Psoas muscle (tissue), 8 donors: ENCODE results near the gene SFTPA1. TPM values are rescaled to one million over a fixed set of nuclear protein-coding genes. Genes with fewer than 3 reads are reported as not detected.
"Not testable (repeated sequence)": the region's sequence is repeated elsewhere in the genome, so short reads cannot be mapped to it uniquely, and the experiment has no call there.

ENCODE experiments used
- ATAC-seq, 4 donors: fragments of 200-7000 bp; cut with Tn5 transposase; one replicate each; pipeline ENCODE4 v1.9.1; 2020; ENCODE audit warnings: moderate library complexity in 3 of 4, mild to moderate bottlenecking in 2 of 4
- DNase-seq, 2 donors: peaks; one replicate each; pipeline ENCODE4 v3.0.0-alpha.2; 2020
- H3K27ac ChIP-seq: fragments of 200-600 bp; one replicate; pipeline ENCODE4 v1.8.0; 2022
- H3K27me3 ChIP-seq, 3 donors: fragments of 200-600 bp in 1 of 3; one replicate each; pipeline versions ENCODE4 v1.6.1 to v1.8.0; 2013 to 2022; ENCODE audit warnings: low read length in 2 of 3, mild to moderate bottlenecking in 2 of 3, moderate library complexity in 1 of 3; ENCODE audit not compliant: insufficient read depth in 3 of 3
- H3K36me3 ChIP-seq, 2 donors: fragments of 200-600 bp in 1 of 2; one replicate each; pipeline versions ENCODE4 v1.6.1 to v1.8.0; 2013 to 2022; ENCODE audit warnings: low read depth in 1 of 2, mild to moderate bottlenecking in 1 of 2, moderate library complexity in 1 of 2; ENCODE audit not compliant: insufficient read depth in 1 of 2
- H3K4me1 ChIP-seq: fragments of 200-600 bp; one replicate; pipeline ENCODE4 v1.8.0; 2022
- H3K4me3 ChIP-seq: fragments of 200-600 bp; one replicate; pipeline ENCODE4 v1.8.0; 2022; ENCODE audit warnings: mild to moderate bottlenecking
- H3K9me3 ChIP-seq: fragments of 200-600 bp; one replicate; pipeline ENCODE4 v1.8.0; 2022
- CTCF ChIP-seq: fragments of 200-600 bp; IDR thresholded peaks from one replicate; pipeline ENCODE4 v1.8.0; 2022; ENCODE audit warnings: antibody characterized with exemption
- WGBS, 3 donors: extraction: QIAGEN DNeasy Blood & Tissue Kit; methylation state at CpG; one replicate each; pipeline versions ENCODE4 v1.1.6 to v1.1.7; 2013; 5-methylcytosine and 5-hydroxymethylcytosine counted together
- intact Hi-C, 2 donors: fragments of 100-400 bp; cut with DNase I; formaldehyde crosslinking; loops; one replicate each; pipeline versions ENCODE4 v1.11.0 to v1.14.2; 2022
- polyA plus RNA-seq, 3 donors: library from polyadenylated mRNA; stranded (reverse); fragments of 200-250 nt; gene quantifications; one replicate each; pipeline ENCODE4 v1.2.3, GENCODE V29; 2013
- total RNA-seq, 4 donors: library from RNA; stranded (reverse); fragmentation: NEBNext Ultra II Directional in 2 of 4; extraction: Animal tissue kit (Norgen Biotek cat#: 25700) in 2 of 4; gene quantifications; one replicate each; pipeline versions ENCODE4 v1.2.1 to v1.2.4, GENCODE V29; 2021 to 2023
- donor health status: healthy with polysubstance abuse.
- donor health status: DM: no; HTN: no; CAD: no; lungs with moderate emphysema.
- donor health status: Bipolar disorder and iron deficiency.
- donor health status: healthy.
- donor health status: DM: yes; HTN: yes; CAD: no.
- donor health status: DM: no; HTN: no; CAD: no.
- donor health status: DM: no; HTN: no; CAD: no.
- donor health status: DM: yes; HTN: yes; CAD: no.

Gene SFTPA1
- total and polyA plus RNA-seq, 7 donors, result 0.39 to 1.1 (median 0.54) TPM; not detected in 2

DNA sequence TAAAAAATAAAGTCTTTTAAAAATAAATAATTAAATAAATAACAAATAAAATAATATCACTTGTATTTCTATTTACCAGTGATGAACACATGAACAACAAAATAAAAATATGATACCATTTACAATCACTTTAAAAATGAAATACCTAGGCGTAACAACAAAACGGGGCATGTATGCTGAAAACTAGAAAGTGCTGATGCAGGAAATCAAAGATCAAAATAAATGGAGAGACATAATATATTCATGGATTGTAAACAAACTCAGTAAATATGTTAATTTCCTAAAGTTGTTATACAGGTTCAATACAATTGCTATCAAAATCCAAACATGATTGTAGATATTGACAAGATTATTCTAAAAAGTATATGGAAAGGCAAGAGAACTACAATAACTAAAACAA is 31.4 kb upstream of the SFTPA1 start:
- no peaks in the 10 kb centered on the region for H3K27me3 ChIP-seq
- H3K4me1 ChIP-seq, result no peaks in the 10 kb centered on the region
- H3K9me3 ChIP-seq, result no peaks in the 10 kb centered on the region
- no peak for TF ChIP-seq CTCF
- H3K4me3 ChIP-seq, result no peak overlapping the region
- H3K36me3 ChIP-seq, result no peaks in the 10 kb centered on the region
- ATAC-seq (no peak), DNase-seq (no peak)
- 89 to 93% (median 89%) methylated on average over 2 of the region's 2 CpGs for WGBS, 3 donors
- no peak overlapping the region for H3K27ac ChIP-seq
- intact Hi-C loops, result no loop called here

DNA sequence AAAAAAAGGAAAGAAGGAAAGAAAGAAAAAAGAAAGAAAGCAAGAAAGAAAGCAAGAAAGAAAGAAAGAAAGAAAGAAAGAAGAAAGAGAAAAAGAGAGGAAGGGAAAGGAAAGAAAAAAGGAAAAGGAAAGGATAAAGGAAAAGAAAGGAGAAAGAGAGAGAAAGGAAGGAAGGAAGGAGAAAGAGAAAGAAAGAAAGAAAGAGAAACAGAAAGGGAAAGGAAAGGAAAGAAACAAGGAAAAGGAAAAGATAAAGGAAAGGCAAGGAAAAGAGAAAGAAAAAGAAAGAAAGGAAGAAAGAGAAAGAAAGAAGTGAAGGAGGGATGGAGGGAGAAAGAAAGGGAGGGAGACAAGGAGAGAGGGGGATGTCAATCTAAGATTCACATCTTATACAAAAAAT is 29.7 kb upstream of the SFTPA1 start:
- Histone ChIP-seq H3K9me3 (no peaks in the 10 kb centered on the region), H3K36me3 (no peaks in the 10 kb centered on the region), H3K27me3 (no peaks in the 10 kb centered on the region), H3K4me3 (no peak overlapping the region), H3K27ac (no peak overlapping the region), H3K4me1 (no peaks in the 10 kb centered on the region)
- no peak for DNase-seq
- ATAC-seq, result no peak
- intact Hi-C loops, result no loop called here
- no peak for TF ChIP-seq CTCF

- no peaks in the 10 kb centered on the region for H3K9me3 ChIP-seq
- no peaks in the 10 kb centered on the region for H3K4me1 ChIP-seq
- no peaks in the 10 kb centered on the region for H3K36me3 ChIP-seq
- WGBS, 3 donors, result 71 to 80% (median 78%) methylated on average over 6 of the region's 6 CpGs
- DNase-seq, result no peak
- H3K27me3 ChIP-seq, result no peaks in the 10 kb centered on the region
- intact Hi-C loops, result no loop called here
- ATAC-seq, result no peak
- H3K27ac ChIP-seq, result no peak overlapping the region
- TF ChIP-seq CTCF, result no peak
- no peak overlapping the region for H3K4me3 ChIP-seq
Observed at GRCh38 chr10:79582096-79582495, 28.6 kb upstream of the SFTPA1 start.

DNA sequence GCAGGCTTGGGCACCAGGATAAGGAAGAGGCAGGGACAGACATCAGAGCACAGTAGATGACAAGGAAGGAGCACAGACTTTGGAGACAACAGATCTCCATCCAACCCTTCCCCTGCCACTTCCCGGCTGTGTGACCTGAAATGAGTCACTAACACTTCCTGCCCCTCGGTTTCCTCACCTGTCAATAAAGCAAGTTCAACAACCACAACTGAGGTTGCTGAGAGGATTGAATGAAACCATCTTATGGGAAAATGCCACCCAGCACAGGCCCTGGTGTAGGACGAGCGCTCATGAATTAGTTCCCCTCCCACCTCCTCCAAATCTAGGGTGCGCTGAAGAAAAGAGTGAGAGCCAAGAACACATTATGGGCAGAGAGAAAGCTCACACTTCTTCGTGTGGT is 27.8 kb upstream of the SFTPA1 start:
- H3K36me3 ChIP-seq, H3K4me3 ChIP-seq, H3K27me3 ChIP-seq, DNase-seq, H3K27ac ChIP-seq, ATAC-seq, H3K4me1 ChIP-seq, intact Hi-C loops, H3K9me3 ChIP-seq: not testable (repeated sequence)
- WGBS, 3 donors, result 46 to 69% (median 56%) methylated on average over 2 to 4 of the region's 6 CpGs

DNA sequence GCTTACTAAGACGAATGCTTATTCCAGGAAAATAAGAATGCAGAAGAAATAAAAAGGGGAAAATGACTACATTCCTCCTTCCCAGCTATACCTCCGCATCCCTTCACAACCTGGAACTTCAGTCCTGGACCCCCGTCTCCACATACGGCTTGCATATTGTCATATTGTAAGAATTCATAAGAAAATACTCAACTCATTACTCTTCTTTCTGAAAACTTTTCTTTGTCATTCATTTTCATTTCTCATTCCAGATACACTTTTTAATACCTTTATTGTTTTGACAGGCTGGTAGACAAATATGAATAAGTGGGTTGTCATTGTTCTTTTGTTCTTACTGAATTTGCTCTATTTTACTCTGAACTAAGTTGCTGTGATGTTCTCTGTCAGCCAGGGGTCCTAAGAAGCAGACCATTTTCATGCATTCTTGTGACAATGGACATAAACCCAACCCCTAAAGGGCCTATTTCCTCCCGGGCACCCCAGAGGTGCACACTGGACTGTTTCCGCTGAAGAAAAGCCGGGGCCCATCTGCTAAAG is 27.2 kb upstream of the SFTPA1 start:
- 88 to 89% (median 88%) methylated on average over 7 of the region's 7 CpGs for WGBS, 3 donors
- Histone ChIP-seq H3K27me3 (no peaks in the 10 kb centered on the region), H3K4me3 (no peak overlapping the region), H3K36me3 (no peaks in the 10 kb centered on the region), H3K9me3 (no peaks in the 10 kb centered on the region), H3K4me1 (no peaks in the 10 kb centered on the region), H3K27ac (no peak overlapping the region)
- TF ChIP-seq CTCF, result no peak
- ATAC-seq, result no peak
- no peak for DNase-seq
- intact Hi-C loops, result no loop called here
